HPDE6-E6E7 (cell line): ENCODE results near the gene RAB11FIP3.
"Not testable (repeated sequence)": the region's sequence is repeated elsewhere in the genome, so short reads cannot be mapped to it uniquely, and the experiment has no call there.

Experiments used
- DNase-seq: peaks from one replicate; pipeline ENCODE4 v3.0.0; 2011; ENCODE audit warnings: missing footprints; ENCODE audit errors: extremely low spot score

RAB11FIP3 gene

GRCh38 chr16:422179-422578 is 3.3 kb upstream of the RAB11FIP3 start:
- not testable (repeated sequence) for DNase-seq

DNA sequence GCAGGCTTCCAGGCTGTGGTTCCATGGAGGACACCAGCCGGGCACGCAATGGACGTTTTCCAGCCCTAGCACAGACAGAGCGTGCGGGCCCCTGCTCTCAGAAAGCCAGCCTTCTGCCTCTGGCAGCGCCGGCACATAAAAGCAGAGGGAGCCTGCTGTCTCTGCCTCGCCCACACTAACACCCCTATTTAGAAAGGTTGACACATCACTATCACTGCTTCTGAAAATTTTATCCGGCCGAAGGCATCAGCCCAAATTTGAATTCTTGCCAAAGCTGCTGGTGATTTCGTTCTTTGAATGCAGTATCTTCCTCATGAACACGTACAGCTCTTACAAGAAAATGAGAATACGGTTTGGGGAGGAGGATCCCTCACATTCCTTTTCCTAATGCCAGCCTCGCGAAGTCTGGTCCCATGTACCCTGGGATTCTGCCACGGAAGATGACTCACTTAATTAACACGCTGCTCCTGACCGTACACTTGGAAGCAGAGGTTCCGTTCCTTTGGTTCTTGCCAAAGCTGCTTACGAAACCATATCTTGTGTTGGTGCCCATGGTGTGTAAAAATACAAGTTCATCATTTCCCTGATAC is 1.3 kb upstream of the RAB11FIP3 start:
- peak; percentile 53 for DNase-seq

DNA sequence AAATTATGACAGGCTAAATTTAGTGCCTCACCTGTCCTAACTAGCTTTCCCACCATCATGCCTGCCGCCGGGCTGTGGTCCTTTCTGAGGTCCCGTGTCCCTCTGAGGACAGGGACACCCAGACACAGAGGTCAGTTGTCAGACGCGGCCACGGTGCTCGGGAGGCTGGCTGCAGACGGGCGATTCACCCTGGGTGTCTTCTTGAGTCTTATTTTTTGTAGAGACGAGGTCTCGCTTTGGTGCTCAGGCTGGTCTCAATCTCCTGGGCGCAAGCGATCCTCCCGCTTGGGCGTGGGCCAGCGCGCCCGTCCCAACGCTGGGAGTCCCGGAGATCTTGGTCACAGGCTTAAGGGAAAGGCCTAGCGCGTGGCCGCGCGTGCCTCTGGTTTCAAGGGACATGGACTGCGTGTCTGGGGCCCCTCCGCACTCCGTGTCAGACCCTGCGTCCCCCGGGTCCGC is 797 bp upstream of the RAB11FIP3 start:
- no peak for DNase-seq

DNA sequence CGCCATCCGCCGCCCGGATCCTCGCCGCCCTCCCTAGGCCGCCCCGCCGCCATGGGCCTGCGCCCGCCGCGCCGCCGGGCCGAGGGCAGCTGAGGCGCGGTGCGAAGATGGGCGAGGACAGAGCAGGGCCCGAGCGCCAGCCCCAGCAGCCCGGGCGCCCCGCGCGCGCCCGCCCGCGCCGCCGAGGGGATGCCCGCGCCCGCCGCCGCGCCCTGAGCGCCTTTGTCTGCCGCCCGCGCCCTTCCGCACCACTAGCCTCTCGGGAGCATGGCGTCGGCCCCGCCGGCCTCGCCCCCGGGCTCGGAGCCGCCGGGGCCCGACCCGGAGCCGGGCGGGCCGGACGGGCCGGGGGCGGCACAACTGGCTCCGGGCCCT is 278 bp downstream of the RAB11FIP3 start:
- DNase-seq: no peak

DNA sequence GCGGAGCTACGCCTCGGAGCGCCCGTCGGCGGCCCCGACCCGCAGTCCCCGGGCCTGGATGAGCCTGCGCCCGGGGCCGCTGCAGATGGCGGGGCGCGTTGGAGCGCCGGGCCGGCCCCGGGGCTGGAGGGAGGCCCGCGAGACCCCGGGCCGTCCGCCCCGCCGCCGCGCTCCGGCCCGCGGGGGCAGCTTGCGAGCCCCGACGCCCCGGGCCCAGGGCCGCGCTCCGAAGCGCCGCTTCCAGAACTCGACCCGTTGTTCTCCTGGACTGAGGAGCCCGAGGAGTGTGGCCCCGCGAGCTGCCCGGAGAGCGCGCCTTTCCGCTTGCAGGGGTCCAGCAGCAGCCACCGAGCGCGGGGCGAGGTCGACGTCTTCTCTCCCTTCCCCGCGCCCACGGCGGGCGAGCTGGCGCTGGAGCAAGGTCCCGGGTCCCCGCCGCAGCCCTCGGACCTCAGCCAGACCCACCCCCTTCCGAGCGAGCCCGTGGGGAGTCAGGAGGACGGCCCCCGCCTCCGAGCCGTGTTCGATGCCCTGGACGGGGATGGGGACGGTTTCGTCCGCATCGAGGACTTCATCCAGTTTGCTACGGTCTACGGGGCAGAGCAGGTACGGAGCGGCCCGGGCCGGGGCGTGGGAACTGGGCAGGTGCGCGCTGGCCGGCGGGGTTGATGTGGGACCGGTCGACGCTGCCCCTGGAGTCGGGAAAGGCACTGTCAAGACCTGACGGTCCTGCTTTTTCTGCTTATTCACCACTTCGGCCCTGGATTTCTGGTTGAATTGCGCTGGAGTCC is 861 bp downstream of the RAB11FIP3 start:
- DNase-seq: no peak

- DNase-seq: no peak
Observed at GRCh38 chr16:426906-427249, 1.4 kb downstream of the RAB11FIP3 start.

DNA sequence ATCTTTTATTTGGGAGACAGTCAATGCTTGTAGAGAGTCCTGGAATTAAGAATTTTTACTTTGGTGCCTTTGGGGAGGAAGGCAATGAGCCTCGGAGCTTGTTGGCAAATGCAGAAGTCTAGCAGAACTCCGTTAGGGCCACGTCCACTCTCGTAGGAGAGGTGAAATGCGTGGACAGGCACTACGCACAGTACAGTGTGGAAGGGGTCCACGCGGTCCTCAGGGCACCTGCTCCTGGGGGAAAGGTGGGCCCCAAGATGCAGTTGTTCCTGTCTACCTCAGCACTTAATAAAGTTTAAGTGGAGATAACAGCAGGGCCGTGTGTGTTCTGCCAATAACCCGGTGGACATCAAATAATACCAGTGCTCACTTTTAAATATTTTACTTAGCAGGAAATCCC is 1.8 kb downstream of the RAB11FIP3 start:
- DNase-seq: no peak

GRCh38 chr16:430904-431303 is 5.5 kb downstream of the RAB11FIP3 start:
- no peak for DNase-seq

DNA sequence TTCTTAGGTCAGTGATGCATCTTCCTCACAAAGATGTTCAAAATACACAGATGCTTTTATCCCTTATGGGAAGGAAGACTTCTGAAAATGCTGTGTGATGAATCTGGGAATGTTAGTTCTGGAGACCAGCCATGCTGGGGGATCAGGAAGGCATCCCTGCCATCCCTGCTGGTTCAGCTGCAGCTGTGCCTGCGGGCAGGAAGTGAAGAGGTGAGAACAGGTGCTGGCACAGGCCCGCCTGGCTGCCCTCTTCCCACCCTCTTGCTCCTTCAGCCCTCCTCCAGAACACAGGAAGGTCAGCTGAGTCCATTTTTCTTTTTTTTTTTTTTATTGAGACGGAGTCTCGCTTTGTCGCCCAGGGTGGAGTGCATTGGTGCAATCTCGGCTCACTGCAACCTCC is 15.2 kb downstream of the RAB11FIP3 start:
- no peak for DNase-seq

DNA sequence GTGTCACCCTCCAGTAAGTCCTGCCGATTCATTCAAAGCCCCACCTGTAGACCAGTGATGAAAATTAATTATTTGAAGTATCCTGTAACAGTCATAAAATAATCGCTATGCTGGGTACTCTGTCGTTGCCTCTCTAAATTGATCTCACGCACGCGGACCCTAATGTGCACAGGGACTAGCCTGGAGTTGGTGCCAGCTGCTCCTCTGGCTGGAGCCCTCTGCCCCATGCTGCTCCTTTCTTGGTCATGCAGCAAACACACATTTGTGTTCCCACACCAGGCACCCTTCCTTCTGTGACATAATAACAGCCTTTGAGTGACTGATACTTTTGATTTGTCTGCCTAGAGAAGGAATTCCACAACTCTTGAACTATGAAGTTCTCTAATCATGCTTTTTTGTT is 16.0 kb downstream of the RAB11FIP3 start:
- no peak for DNase-seq

DNA sequence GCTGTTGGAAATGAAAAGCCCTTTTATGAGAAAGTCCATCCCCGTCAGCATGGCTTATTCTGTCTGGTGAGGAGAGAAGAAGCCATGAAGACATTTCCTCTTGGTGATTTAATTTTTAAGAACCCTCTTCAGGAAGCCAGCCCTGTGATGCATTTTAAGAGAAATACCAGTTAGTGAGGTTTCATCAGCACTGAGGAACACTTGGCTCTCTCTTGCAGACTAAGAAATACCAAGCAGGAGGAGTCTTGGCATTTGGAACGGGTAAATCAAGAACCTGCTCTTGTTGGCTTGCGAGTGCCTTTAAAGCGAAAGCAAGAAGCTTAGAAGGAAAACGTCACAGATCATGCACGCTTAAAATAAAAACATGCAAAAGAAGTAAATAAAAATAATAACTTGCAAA is 17.5 kb downstream of the RAB11FIP3 start:
- no peak for DNase-seq

- DNase-seq: no peak
Observed at GRCh38 chr16:444027-444426, 18.6 kb downstream of the RAB11FIP3 start.

DNA sequence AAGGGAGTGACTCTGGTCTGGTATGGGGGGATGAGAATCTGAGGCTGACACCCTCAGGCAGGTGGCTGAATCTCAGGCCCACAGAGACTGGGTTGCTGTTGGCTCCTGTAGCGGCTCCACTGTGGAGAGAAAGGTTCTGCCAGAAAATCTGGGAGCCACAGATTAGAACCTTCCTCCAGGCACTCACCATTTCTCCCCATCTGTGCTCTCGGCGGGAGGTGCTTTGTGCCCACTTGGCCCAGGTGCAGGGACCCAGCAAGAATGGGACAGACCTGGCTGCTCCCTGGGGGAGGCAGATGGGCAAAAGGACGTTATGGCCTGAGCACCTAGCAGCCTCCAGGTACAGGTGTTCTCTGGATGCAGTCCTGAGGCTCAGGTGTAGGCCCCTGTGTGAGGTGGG is 20.1 kb downstream of the RAB11FIP3 start:
- no peak for DNase-seq

DNA sequence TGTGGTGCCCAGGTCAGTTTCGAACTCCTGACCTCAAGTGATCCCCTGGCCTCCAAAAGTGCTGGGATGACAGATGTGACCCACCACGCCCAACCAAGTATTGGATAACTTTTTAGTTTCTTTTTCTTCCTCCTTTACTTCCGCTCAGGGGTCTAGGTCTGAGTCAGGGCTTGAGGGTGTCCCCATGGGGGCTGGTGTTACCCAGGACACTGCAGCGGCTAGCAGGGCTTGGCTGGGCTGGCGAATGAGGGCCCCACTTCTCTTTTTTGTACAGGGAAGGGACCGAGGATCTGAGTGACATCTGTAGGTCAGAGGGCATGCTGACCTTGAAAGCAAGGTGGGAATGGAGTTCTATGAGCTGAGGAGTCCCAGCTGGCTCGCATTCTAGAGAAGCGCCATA is 24.9 kb downstream of the RAB11FIP3 start:
- DNase-seq: no peak

DNA sequence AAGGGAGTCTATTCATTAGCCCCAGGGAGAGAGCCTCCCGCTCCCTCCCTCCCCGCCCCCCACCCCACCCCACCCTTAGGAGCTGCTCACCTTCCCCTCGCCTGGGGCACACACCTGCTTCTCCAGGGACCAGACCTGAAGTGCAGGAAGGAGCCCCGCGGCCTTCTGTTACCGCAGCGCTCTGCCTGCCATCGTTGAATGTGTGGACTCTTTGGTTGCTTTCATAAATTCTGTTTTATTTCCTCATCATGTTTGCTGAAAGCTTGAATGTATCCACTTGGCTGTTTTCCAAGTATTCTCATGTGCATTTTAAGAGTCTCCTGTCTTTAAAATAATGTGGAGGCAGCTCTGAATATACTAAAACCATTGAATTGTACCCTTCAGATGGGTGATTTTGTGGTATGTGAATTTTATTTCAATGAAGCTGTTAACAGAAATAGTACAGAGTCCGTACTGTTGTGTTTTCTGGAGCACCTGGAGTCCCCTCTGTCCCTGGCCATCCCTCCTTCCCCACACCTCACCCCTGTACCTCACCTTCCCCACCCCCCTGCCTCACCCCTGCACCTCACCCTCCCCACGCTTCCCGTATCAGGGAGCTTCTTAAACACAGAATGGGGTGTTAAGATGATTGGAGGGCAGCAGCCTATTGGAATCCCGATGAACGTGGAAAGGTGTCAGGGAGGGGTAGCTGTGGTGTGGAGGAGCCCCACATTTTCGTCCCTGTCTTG is 25.5 kb downstream of the RAB11FIP3 start:
- no peak for DNase-seq

GRCh38 chr16:454397-454940 is 29.0 kb downstream of the RAB11FIP3 start:
- DNase-seq: no peak

DNA sequence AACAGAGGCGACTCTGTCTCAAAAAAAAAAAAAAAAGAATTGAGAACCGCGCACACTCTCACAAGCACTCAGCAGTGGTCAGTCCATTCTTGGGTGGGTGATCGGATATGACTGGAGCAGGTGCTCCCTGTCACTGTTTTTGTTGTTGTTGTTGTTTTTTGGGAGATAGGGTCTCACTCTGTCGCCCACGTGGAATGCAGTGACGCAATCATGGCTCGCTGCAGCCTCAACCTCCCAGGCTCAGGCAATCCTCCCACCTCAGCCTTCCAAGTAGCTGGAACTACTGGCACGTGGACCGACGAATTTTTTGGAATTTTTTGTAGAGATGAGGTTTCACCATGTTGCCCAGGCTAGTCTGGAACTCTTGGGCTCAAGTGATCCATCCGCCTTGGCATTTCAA is 30.0 kb downstream of the RAB11FIP3 start:
- no peak for DNase-seq

- DNase-seq: no peak
Observed at GRCh38 chr16:456891-457483, 31.5 kb downstream of the RAB11FIP3 start.

DNA sequence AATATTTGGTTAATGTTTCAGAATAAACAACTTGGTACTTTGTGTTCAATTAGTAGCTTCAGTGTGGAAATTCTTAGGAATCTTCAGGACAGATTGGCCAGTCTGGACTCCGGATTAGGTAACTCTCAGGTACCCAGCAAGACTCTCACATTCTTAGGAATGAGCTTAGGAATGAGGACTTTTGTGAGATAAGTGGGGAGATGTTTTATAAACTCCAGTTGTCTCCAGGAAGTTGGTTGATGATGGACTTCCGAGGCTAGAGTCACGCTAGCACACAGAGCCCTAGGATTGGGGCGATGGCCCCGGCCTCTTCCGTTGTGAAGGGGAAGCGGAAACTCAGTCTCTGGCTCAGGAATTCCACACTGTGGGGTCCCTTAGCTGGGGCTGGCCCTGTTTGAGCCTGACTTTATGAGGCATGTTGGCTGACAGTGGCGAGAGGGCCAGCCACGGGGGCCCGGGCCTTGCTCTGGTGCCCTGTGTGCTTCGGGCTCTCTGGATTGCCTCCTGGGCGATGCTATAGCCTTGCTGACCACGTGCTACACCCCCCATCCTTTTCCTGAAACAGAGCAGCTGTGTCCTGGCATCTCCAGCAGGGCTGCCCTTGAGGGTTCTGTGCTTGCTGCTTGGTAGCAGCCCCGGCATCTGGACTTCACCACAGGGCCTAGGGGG is 32.4 kb downstream of the RAB11FIP3 start:
- DNase-seq: no peak

- DNase-seq: no peak
Observed at GRCh38 chr16:459761-460160, 34.3 kb downstream of the RAB11FIP3 start.

- DNase-seq: no peak
Observed at GRCh38 chr16:460787-461186, 35.3 kb downstream of the RAB11FIP3 start.

GRCh38 chr16:463071-463470 is 37.6 kb downstream of the RAB11FIP3 start:
- DNase-seq: no peak
